Gastroesophageal sphincter (tissue), 4 donors: ENCODE data around the gene TLCD3B. TPM values are rescaled to one million over a fixed set of nuclear protein-coding genes. Genes with fewer than 3 reads are reported as not detected.

Source experiments
- ATAC-seq: fragments of 150-250 bp; one replicate; pipeline ENCODE4 v1.9.1; 2016; ENCODE audit warnings: mild to moderate bottlenecking, moderate library complexity
- H3K27ac ChIP-seq, 4 donors: fragments of 200-600 bp; sonication (generic) in 3 of 4; 1 replicate in 3 of 4; 2 replicates in 1 of 4; pipeline ENCODE4 v1.5.1; 2016 to 2019
- H3K27me3 ChIP-seq: fragments of 200-600 bp; sonication (generic); one replicate; pipeline ENCODE4 v1.5.1; 2019
- H3K36me3 ChIP-seq, 2 donors: fragments of 200-600 bp; sonication (generic); one replicate each; pipeline ENCODE4 v1.5.1; 2019; ENCODE audit warnings: control low read depth in 1 of 2
- H3K4me1 ChIP-seq, 3 donors: fragments of 200-600 bp; sonication (generic); 1 replicate in 2 of 3; 2 replicates in 1 of 3; pipeline ENCODE4 v1.5.1; 2016 to 2019; ENCODE audit warnings: control low read depth in 2 of 3
- H3K4me3 ChIP-seq, 2 donors: fragments of 200-600 bp; sonication (generic); one replicate each; pipeline ENCODE4 v1.5.1; 2019; ENCODE audit warnings: mild to moderate bottlenecking in 1 of 2, moderate library complexity in 1 of 2
- H3K9me3 ChIP-seq, 3 donors: fragments of 200-600 bp; sonication (generic); one replicate each; pipeline ENCODE4 v1.5.1; 2017 to 2019; ENCODE audit warnings: control low read depth in 2 of 3
- CTCF ChIP-seq, 4 experiments: fragments of 200-600 bp in 2 of 4; fragments of 450-650 bp in 2 of 4; sonication (generic) in 1 of 4; IDR thresholded peaks; one replicate each; pipeline ENCODE4 v1.5.1; 2017 to 2019; ENCODE audit warnings: antibody characterized with exemption in 4 of 4, mild to moderate bottlenecking in 2 of 4, moderate library complexity in 2 of 4
- EP300 ChIP-seq: sonication (generic); formaldehyde crosslinking; IDR thresholded peaks from one replicate; pipeline ENCODE4 v1.6.1; 2017; ENCODE audit warnings: antibody characterized with exemption, mild to moderate bottlenecking
- POLR2A ChIP-seq, 2 donors: fragments of 450-650 bp; IDR thresholded peaks; one replicate each; pipeline ENCODE4 v1.6.1; 2017; ENCODE audit warnings: antibody characterized with exemption in 2 of 2, mild to moderate bottlenecking in 2 of 2, moderate library complexity in 1 of 2
- POLR2AphosphoS5 ChIP-seq: sonication (generic); formaldehyde crosslinking; IDR thresholded peaks from one replicate; pipeline ENCODE4 v1.6.1; 2017; ENCODE audit warnings: antibody characterized with exemption
- WGBS, 2 donors: methylation state at CpG; one replicate each; pipeline ENCODE4 v1.1.5; 2018; ENCODE audit warnings: low coverage in 1 of 2; 5-methylcytosine and 5-hydroxymethylcytosine counted together
- total RNA-seq, 4 donors: library from RNA; depleted of rRNA; stranded (reverse); fragments of >200 nt; gene quantifications; one replicate each; pipeline ENCODE4 v1.1.0, GENCODE V29; 2016

Gene TLCD3B
- total RNA-seq, 4 donors from 2014 or later, result not detected

DNA sequence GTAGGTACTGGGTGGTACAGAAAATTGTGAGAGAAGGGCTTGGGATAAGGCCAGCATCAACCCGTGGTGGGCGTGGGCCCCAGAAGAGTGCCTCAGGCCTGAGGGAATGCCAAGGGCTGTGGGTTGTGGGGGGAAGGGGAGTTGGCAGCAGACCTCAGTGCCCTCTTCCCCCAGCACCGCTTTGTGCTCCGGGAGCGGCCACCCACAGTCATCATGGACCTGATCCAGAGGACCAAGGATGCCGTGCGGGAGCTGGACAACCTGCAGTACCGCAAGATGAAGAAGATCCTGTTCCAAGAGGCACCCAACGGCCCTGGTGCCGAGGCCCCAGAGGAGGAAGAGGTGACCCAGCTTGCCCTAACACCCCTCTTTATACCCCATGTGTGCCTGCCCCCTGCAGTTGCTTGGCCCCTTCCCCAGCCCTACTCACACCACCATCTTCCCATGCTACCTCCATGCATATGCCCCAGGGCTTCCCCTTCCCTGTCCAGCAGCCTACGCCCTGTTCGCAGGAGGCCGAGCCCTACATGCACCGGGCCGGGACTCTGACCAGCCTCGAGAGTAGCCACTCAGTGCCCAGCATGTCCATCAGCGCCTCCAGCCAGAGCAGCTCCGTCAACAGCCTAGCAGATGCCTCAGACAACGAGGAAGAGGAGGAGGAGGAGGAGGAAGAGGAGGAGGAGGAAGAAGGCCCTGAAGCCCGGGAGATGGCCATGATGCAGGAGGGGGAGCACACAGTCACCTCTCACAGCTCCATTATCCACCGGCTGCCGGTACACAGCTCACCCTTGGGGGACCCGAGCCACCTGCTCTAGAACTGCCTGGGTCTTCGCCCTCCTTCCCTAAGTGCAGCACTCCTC, 48.3 kb downstream of the TLCD3B start:
- H3K27ac ChIP-seq, result no peak overlapping the region
- no peak overlapping the region for H3K4me3 ChIP-seq
- H3K27me3 ChIP-seq, result no peaks in the 10 kb centered on the region
- H3K9me3 ChIP-seq, result no peaks in the 10 kb centered on the region
- no peak for ATAC-seq
- no peak for TF ChIP-seq CTCF (IDR thresholded peaks at IDR 0.05)
- TF ChIP-seq POLR2AphosphoS5, result no peak
- TF ChIP-seq EP300, result no peak
- no peak for TF ChIP-seq POLR2A (IDR thresholded peaks at IDR 0.05)
- 59 to 83% methylated on average over 6 to 8 of the region's 24 CpGs for WGBS, 2 donors
- peaks cover 0 to 9% (median 4%) of the 10 kb centered on the region in 3 donors for H3K4me1 ChIP-seq
- peaks cover 0 to 100% of the 10 kb centered on the region in 2 donors for H3K36me3 ChIP-seq

DNA sequence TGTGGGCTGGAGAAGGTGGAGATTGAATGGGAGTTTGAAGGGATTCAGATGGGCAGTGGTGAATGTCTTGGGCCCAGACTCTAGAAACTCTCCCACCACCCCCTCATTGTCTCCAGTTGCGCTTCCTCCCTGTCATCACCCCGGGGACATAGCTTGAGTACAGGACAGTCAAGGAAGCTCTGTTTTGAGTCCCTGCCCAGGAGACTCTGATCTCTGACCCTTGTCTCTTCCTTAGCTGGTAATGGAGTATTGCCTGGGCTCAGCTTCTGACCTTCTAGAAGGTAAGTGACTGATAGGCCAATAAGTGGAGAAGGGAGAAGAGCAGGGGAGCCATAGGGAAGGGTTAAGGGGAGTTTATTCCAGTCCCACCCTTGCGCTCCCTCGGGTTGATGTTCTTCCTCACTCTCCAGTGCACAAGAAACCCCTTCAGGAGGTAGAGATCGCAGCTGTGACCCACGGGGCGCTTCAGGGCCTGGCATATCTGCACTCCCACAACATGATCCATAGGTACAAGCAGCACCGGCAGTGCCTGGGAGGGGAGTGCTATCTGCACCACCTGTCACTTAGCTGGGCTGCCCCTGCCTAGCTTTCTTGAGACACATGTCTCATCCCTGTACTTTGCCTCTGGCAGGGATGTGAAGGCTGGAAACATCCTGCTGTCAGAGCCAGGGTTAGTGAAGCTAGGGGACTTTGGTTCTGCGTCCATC, 52.4 kb downstream of the TLCD3B start:
- 60 to 89% methylated on average over 1 to 4 of the region's 9 CpGs for WGBS, 2 donors
- TF ChIP-seq CTCF (IDR thresholded peaks at IDR 0.05) (no peak), POLR2AphosphoS5 (no peak)
- Histone ChIP-seq H3K9me3 (no peaks in the 10 kb centered on the region), H3K4me3 (no peak overlapping the region), H3K36me3 (peaks cover 0 to 63% of the 10 kb centered on the region in 2 donors), H3K4me1 (peaks cover 5 to 46% (median 28%) of the 10 kb centered on the region in 3 donors), H3K27ac (peak overlapping the region in 1 of 4 donors; percentile 92), H3K27me3 (no peaks in the 10 kb centered on the region)
- no peak for ATAC-seq

DNA sequence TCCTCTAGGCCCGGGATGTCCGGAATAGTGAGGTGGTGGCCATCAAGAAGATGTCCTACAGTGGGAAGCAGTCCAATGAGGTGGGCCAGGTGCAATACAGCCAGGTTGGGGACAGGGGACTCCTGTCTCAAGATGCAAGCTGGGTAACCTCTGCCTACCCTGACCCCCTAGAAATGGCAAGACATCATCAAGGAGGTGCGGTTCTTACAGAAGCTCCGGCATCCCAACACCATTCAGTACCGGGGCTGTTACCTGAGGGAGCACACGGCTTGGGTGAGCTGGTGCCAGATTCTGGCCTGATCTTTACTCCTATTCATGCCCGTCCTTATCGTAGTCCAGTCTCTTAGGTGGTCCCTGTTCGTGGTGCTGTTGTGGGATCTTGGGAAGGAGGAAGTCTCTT, 53.0 kb downstream of the TLCD3B start:
- no peak for ATAC-seq
- no peaks in the 10 kb centered on the region for H3K27me3 ChIP-seq
- no peak overlapping the region for H3K4me3 ChIP-seq
- TF ChIP-seq CTCF (IDR thresholded peaks at IDR 0.05) (no peak), POLR2A (IDR thresholded peaks at IDR 0.05) (no peak), EP300 (no peak), POLR2AphosphoS5 (no peak)
- no peaks in the 10 kb centered on the region for H3K9me3 ChIP-seq
- 80 to 100% methylated on average over 1 of the region's 9 CpGs for WGBS, 2 donors
- H3K36me3 ChIP-seq, result peaks cover 0 to 57% of the 10 kb centered on the region in 2 donors
- peak overlapping the region in 3 of 4 donors; percentile 18 to 94 (median 92) for H3K27ac ChIP-seq
- H3K4me1 ChIP-seq, result peaks cover 5 to 49% (median 31%) of the 10 kb centered on the region in 3 donors

- Histone ChIP-seq H3K4me3 (peak overlapping the region in 1 of 2 donors; percentile 95), H3K9me3 (no peaks in the 10 kb centered on the region), H3K27ac (peak overlapping the region in 3 of 4 donors; percentile 18 to 94 (median 92)), H3K27me3 (no peaks in the 10 kb centered on the region), H3K4me1 (peaks cover 5 to 51% (median 31%) of the 10 kb centered on the region in 3 donors), H3K36me3 (peaks cover 0 to 51% of the 10 kb centered on the region in 2 donors)
- TF ChIP-seq EP300 (no peak), POLR2A (IDR thresholded peaks at IDR 0.05) (no peak), POLR2AphosphoS5 (no peak), CTCF (IDR thresholded peaks at IDR 0.05) (no peak)
- no peak for ATAC-seq
- WGBS, 2 donors, result 43 to 60% methylated on average over 1 to 4 of the region's 9 CpGs
Measured at GRCh38 chr16:29977063-29977825, 53.8 kb downstream of the TLCD3B start.
